C4-2B (cell line): ENCODE data around the gene TNNC2.

Experiments
- H3K27ac ChIP-seq: fragments of 450-650 bp; 2 replicates; pipeline ENCODE4 v1.5.1; 2017
- ZFX ChIP-seq: fragments of 450-650 bp; IDR thresholded peaks from 2 replicates; pipeline ENCODE4 v1.6.1; 2017
- TF ChIP-seq, protein P1 (sequence below): fragments of 450-650 bp; conservative IDR thresholded peaks from 2 replicates; pipeline ENCODE4 v1.5.1; 2017; ENCODE audit warnings: mild to moderate bottlenecking

Gene TNNC2

DNA sequence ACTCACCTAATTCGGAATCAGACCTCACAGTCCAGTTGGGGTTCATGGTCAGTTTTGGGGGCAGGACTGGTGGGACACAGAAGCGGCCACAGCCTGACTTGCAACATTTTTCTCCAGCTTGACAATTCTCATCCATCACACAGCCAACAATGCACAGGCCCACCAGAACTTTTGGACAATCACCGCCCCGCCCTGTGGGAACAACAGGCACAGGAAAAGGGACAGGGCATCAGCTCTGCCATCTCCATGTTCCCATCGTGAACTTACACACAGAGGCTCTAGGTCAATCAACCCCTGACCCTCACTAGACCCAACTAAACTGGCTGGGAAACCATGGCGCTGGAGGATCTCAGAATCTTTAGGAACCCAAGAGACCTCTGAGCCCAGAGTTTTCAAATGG lies 51.7 kb downstream of the TNNC2 start:
- TF ChIP-seq ZFX = no peak
- TF ChIP-seq, protein P1, sequence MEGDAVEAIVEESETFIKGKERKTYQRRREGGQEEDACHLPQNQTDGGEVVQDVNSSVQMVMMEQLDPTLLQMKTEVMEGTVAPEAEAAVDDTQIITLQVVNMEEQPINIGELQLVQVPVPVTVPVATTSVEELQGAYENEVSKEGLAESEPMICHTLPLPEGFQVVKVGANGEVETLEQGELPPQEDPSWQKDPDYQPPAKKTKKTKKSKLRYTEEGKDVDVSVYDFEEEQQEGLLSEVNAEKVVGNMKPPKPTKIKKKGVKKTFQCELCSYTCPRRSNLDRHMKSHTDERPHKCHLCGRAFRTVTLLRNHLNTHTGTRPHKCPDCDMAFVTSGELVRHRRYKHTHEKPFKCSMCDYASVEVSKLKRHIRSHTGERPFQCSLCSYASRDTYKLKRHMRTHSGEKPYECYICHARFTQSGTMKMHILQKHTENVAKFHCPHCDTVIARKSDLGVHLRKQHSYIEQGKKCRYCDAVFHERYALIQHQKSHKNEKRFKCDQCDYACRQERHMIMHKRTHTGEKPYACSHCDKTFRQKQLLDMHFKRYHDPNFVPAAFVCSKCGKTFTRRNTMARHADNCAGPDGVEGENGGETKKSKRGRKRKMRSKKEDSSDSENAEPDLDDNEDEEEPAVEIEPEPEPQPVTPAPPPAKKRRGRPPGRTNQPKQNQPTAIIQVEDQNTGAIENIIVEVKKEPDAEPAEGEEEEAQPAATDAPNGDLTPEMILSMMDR = no peak
- H3K27ac ChIP-seq = no peak overlapping the region

DNA sequence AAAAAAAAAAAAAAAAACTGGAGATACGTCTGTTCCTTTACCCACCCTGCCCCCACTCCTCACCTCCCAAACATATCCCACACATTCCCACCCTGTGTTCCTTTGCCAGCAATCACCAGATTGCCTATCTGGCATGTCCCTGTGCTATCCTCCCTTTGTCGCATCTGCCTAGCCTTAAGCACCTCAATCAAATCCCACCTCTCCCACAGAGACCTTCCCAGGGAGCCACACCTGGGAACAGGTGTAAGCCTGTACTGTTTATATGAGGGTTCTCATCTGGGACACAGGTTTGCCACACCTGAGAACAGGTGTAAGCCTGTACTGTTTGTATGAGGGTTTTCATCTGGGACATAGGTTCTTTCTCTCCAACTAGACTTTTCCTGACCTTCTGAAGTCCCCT lies 52.2 kb downstream of the TNNC2 start:
- no peak overlapping the region for H3K27ac ChIP-seq
- TF ChIP-seq, protein P1 = no peak
- no peak for TF ChIP-seq ZFX
